ENCODE data around the gene SUSD1.

DNA sequence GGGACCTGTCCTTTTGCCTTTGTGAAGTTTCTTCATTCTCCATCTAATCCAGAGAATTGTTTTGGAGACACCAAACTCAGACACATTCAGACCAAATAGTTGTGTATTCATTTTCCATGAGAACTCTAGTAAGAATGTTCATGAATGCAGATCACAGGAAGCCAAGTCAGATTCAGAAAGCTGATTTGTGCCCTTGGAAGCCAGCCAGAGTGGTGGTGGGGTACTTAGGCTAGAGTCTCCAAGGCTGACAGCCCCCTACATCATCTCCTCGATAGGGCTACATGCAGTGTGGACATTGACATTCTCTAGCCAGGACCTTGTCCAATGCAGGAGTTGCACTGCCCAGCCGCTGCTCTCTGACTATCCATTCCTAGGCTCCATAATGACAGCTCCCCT is 140.9 kb downstream of the SUSD1 start:
- TF ChIP-seq, protein P1, sequence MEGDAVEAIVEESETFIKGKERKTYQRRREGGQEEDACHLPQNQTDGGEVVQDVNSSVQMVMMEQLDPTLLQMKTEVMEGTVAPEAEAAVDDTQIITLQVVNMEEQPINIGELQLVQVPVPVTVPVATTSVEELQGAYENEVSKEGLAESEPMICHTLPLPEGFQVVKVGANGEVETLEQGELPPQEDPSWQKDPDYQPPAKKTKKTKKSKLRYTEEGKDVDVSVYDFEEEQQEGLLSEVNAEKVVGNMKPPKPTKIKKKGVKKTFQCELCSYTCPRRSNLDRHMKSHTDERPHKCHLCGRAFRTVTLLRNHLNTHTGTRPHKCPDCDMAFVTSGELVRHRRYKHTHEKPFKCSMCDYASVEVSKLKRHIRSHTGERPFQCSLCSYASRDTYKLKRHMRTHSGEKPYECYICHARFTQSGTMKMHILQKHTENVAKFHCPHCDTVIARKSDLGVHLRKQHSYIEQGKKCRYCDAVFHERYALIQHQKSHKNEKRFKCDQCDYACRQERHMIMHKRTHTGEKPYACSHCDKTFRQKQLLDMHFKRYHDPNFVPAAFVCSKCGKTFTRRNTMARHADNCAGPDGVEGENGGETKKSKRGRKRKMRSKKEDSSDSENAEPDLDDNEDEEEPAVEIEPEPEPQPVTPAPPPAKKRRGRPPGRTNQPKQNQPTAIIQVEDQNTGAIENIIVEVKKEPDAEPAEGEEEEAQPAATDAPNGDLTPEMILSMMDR (IDR thresholded peaks at IDR 0.05), result no peak
- no peak for TF ChIP-seq POLR2A (IDR thresholded peaks at IDR 0.05)
- no peak for TF ChIP-seq EP300 (IDR thresholded peaks at IDR 0.05)

Data from ovary (tissue), 3 donors.